K562 (cell line): ENCODE measurements around the gene SLC36A2. TPM values are rescaled to one million over a fixed set of nuclear protein-coding genes. Genes with fewer than 3 reads are reported as not detected.

Source experiments
- ATAC-seq: fragments of 200-7000 bp; cut with Tn5 transposase; 3 replicates; pipeline ENCODE4 v1.9.1; 2020; ENCODE audit warnings: moderate library complexity
- BruUV-seq: library from RNA; stranded (reverse); fragments of 400-500 nt; replicated peaks from 2 replicates; lab custom pipeline; 2021; lab: Mats Ljungman, UMichigan
- CTCF ChIA-PET: fragments of 300-600 bp; formaldehyde crosslinking; extraction: SDS; loops from one replicate; lab custom pipeline; 2021; ENCODE audit warnings: low intra/inter-chr PET ratio; lab: Yijun Ruan, JAX
- POLR2A ChIA-PET: fragments of 300-600, 350-650 bp; sonication (Branson Sonifier 250); formaldehyde crosslinking; extraction: SDS; loops from one replicate; lab custom pipeline; 2021; ENCODE audit warnings: antibody characterized with exemption, inconsistent platforms; lab: Yijun Ruan, JAX
- DNase-seq, 4 experiments: peaks; one replicate each; pipeline versions ENCODE4 v3.0.0 to v3.0.0-alpha.2; 2011 to 2018; ENCODE audit warnings: low spot score in 3 of 4, mixed read lengths in 3 of 4; ENCODE audit errors: extremely low read depth in 1 of 4
- FAIRE-seq: peaks from 2 replicates; lab custom pipeline; 2011; peaks lifted over from hg19 to GRCh38; lab: Jason Lieb, UNC
- H2AFZ ChIP-seq: 2 replicates; pipeline ENCODE4 v1.6.0; 2011; ENCODE audit warnings: low read depth, low read length, control low read depth, inconsistent platforms
- H3K27ac ChIP-seq: fragments of 200-600 bp; 3 replicates; pipeline ENCODE4 v1.8.0; 2011; ENCODE audit warnings: low read depth, mild to moderate bottlenecking, control low read depth, inconsistent platforms, low read length, moderate library complexity, mixed read lengths; ENCODE audit errors: extremely low read depth
- H3K27me3 ChIP-seq, 2 experiments: fragments of 300-600 bp in 1 of 2; 2 replicates in 1 of 2; 3 replicates in 1 of 2; pipeline versions ENCODE4 v1.6.0 to v1.8.0; 2011; ENCODE audit warnings: inconsistent platforms in 2 of 2, low read length in 2 of 2, mild to moderate bottlenecking in 1 of 2, mixed read lengths in 1 of 2, moderate library complexity in 1 of 2; ENCODE audit not compliant: control insufficient read depth in 2 of 2, insufficient read depth in 2 of 2
- H3K36me3 ChIP-seq: fragments of 300-600 bp; 3 replicates; pipeline ENCODE4 v1.8.0; 2011; ENCODE audit warnings: mild to moderate bottlenecking, low read length, inconsistent platforms; ENCODE audit not compliant: control insufficient read depth, insufficient read depth
- H3K4me1 ChIP-seq, 2 experiments: fragments of 200-600 bp in 1 of 2; replicated peaks in 1 of 2; 2 replicates in 1 of 2; 3 replicates in 1 of 2; pipeline versions ENCODE4 v1.5.1 to v1.8.0; 2011; ENCODE audit warnings: inconsistent platforms in 2 of 2, low read length in 2 of 2, mild to moderate bottlenecking in 1 of 2, mixed read lengths in 1 of 2, moderate library complexity in 1 of 2; ENCODE audit not compliant: control insufficient read depth in 2 of 2, insufficient read depth in 2 of 2
- H3K4me2 ChIP-seq: 2 replicates; pipeline ENCODE4 v1.6.1; 2011; ENCODE audit warnings: low read length, control low read depth, inconsistent platforms, mixed read lengths; ENCODE audit not compliant: insufficient read depth
- H3K4me3 ChIP-seq: fragments of 200-600 bp; sonication (generic), shearing (Covaris generic); 2 replicates; pipeline ENCODE4 v1.5.1; 2016; ENCODE audit warnings: control low read depth, inconsistent platforms
- H3K79me2 ChIP-seq: fragments of 200-600 bp; 3 replicates; pipeline ENCODE4 v1.8.0; 2011; ENCODE audit warnings: low read length, inconsistent platforms; ENCODE audit not compliant: control insufficient read depth, insufficient read depth
- H3K9ac ChIP-seq, 2 experiments: 2 replicates each; pipeline versions ENCODE4 v1.6.0 to v1.6.1; 2011; ENCODE audit warnings: low read depth in 2 of 2, low read length in 2 of 2, control low read depth in 1 of 2, inconsistent platforms in 1 of 2, mild to moderate bottlenecking in 1 of 2, mixed read lengths in 1 of 2; ENCODE audit not compliant: insufficient read depth in 1 of 2
- H3K9me1 ChIP-seq: one replicate; pipeline ENCODE4 v1.6.0; 2011; ENCODE audit warnings: inconsistent platforms, mild to moderate bottlenecking, low read length, moderate library complexity; ENCODE audit not compliant: control insufficient read depth, insufficient read depth
- H3K9me3 ChIP-seq: replicated peaks from 2 replicates; pipeline ENCODE4 v1.5.1; 2011; ENCODE audit warnings: low read depth, low read length, inconsistent platforms; ENCODE audit not compliant: control insufficient read depth, insufficient read depth
- H4K20me1 ChIP-seq: replicated peaks from 2 replicates; pipeline ENCODE4 v1.6.1; 2011; ENCODE audit warnings: low read length, inconsistent platforms, mixed read lengths; ENCODE audit not compliant: control insufficient read depth, insufficient read depth
- ATF3 ChIP-seq, 2 experiments: fragments of 450-650 bp in 1 of 2; sonication (generic) in 1 of 2; formaldehyde crosslinking in 1 of 2; IDR thresholded peaks in 1 of 2; conservative IDR thresholded peaks in 1 of 2; 2 replicates each; pipeline versions ENCODE4 v1.6.1 to v1.8.1; 2016 to 2023; ENCODE audit warnings: mild to moderate bottlenecking in 2 of 2, moderate library complexity in 2 of 2, inconsistent platforms in 1 of 2, missing genetic modification reagents in 1 of 2
- CEBPB ChIP-seq: fragments of 450-650 bp; IDR thresholded peaks from 2 replicates; pipeline ENCODE4 v1.6.1; 2016; ENCODE audit warnings: missing genetic modification characterization, missing compliant biosample characterization
- CEBPG ChIP-seq, 3 experiments: fragments of 200-800 bp in 1 of 3; sonication (Bioruptor generic) in 1 of 3; sonication (generic) in 1 of 3; formaldehyde crosslinking in 1 of 3; IDR thresholded peaks in 2 of 3; conservative IDR thresholded peaks in 1 of 3; 2 replicates each; pipeline versions ENCODE4 v1.6.1 to v1.8.0; 2016 to 2022; ENCODE audit warnings: missing compliant biosample characterization in 2 of 3, missing genetic modification characterization in 2 of 3, mild to moderate bottlenecking in 1 of 3, missing genetic modification reagents in 1 of 3
- MAFK ChIP-seq: IDR thresholded peaks from 2 replicates; pipeline ENCODE4 v1.6.1; 2011; ENCODE audit warnings: low read length, improper control_type of control experiment
- PHF8 ChIP-seq: fragments of 200-600 bp; sonication (generic); IDR thresholded peaks from 2 replicates; pipeline ENCODE4 v1.6.1; 2012; ENCODE audit warnings: mixed run types, mild to moderate bottlenecking, inconsistent platforms, low read length, moderate library complexity, borderline replicate concordance
- PYGO2 ChIP-seq: fragments of 450-650 bp; IDR thresholded peaks from 2 replicates; pipeline ENCODE4 v1.6.1; 2016; ENCODE audit warnings: mild to moderate bottlenecking, missing genetic modification characterization, moderate library complexity, missing compliant biosample characterization
- SIN3A ChIP-seq, 2 experiments: fragments of 150-350 bp in 1 of 2; IDR thresholded peaks; 2 replicates each; pipeline ENCODE4 v1.6.1; 2011 to 2016; ENCODE audit warnings: borderline replicate concordance in 2 of 2, low read depth in 2 of 2, low read length in 2 of 2, mild to moderate bottlenecking in 2 of 2, moderate library complexity in 2 of 2; ENCODE audit not compliant: control insufficient read depth in 1 of 2
- ZFP1 ChIP-seq: fragments of 450-650 bp; formaldehyde crosslinking; IDR thresholded peaks from 2 replicates; pipeline ENCODE4 v1.4.0; 2020; ENCODE audit warnings: mild to moderate bottlenecking, mixed read lengths
- ZNF586 ChIP-seq: fragments of 450-650 bp; formaldehyde crosslinking; conservative IDR thresholded peaks from 2 replicates; pipeline ENCODE4 v1.4.0; 2020; ENCODE audit warnings: mild to moderate bottlenecking, moderate library complexity
- ZNF695 ChIP-seq: fragments of 450-650 bp; formaldehyde crosslinking; IDR thresholded peaks from 2 replicates; pipeline ENCODE4 v1.4.0; 2020; ENCODE audit warnings: mild to moderate bottlenecking, moderate library complexity
- ZNF699 ChIP-seq: fragments of 250-450 bp; sonication (Bioruptor Pico); IDR thresholded peaks from 2 replicates; pipeline ENCODE4 v1.8.0; 2021; ENCODE audit warnings: mild to moderate bottlenecking, moderate library complexity; ENCODE audit not compliant: insufficient replicate concordance
- WGBS: fragments of 100-300 bp; shearing (Covaris generic); methylation state at CpG from one replicate; pipeline ENCODE4 v1.1.6; 2016; ENCODE audit warnings: low coverage, mixed read lengths; ENCODE audit not compliant: insufficient coverage; ENCODE audit errors: missing lambda C conversion rate; 5-methylcytosine and 5-hydroxymethylcytosine counted together
- in situ Hi-C: fragments of 300-500 bp; cut with MboI; formaldehyde crosslinking; loops from 4 replicates; pipeline ENCODE4 v1.15.0; 2018; ENCODE audit warnings: inconsistent platforms, mixed read lengths
- intact Hi-C: fragments of 100-400 bp; cut with micrococcal nuclease; formaldehyde crosslinking; loops from 2 replicates; pipeline ENCODE4 v1.14.2; 2022
- polyA plus RNA-seq, 8 experiments: library from polyadenylated mRNA; depleted of rRNA in 4 of 8; stranded (reverse) in 5 of 8; unstranded in 3 of 8; fragments of >200 nt; fragmentation: Nextera tagmentation in 2 of 8; fragmentation: Illumina TruSeq in 1 of 8; extraction: Ambion mirVana in 2 of 8; extraction: Trizol in 1 of 8; gene quantifications; 2 replicates each; pipeline versions ENCODE4 v1.2.1 to v1.2.3, GENCODE V29; 2011 to 2014; ENCODE audit warnings: inconsistent platforms in 1 of 8, missing spikeins in 1 of 8
- total RNA-seq, 7 experiments: library from RNA; depleted of rRNA in 6 of 7; stranded (reverse); fragments of >200 nt in 6 of 7; fragmentation: Illumina TruSeq in 2 of 7; extraction: Trizol in 2 of 7; gene quantifications; 2 replicates each; pipeline versions ENCODE4 v1.2.1 to v1.2.3, GENCODE V29; 2011 to 2021; ENCODE audit warnings: low replicate concordance in 1 of 7
- TF ChIP-seq, protein P1 (sequence below): sonication (generic); formaldehyde crosslinking; IDR thresholded peaks from 2 replicates; pipeline ENCODE4 v1.8.1; 2022; ENCODE audit warnings: missing genetic modification reagents

SLC36A2 gene
- total and polyA plus RNA-seq, 9 of the 15 experiments (the other 6 are each of a cell fraction or from before 2014, with no cell fraction given), result not detected

DNA sequence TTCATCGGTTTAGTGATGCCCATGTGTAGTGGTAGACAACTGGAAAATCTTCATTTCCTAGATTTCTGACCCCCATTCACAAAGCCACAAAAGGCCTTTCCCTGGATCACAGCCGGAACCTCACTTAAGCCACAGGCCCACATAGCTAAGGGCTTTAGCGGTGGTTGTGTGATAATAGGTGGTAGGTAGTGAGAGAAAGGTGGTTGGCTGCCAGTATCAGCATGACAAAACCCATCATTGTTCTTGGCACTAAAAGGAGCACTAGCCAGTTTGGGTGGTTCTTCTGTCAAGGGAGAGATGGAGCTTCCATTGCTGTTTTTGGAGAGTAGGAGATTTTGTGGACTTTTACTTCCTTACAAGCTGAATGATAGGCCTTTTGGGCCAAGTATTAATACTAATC lies 9.7 kb upstream of the SLC36A2 start:
- Histone ChIP-seq H3K9me1 (no peaks in the 10 kb centered on the region), H3K27me3 (no peaks in the 10 kb centered on the region), H4K20me1 (no peaks in the 10 kb centered on the region), H3K79me2 (no peaks in the 10 kb centered on the region), H3K4me3 (no peak overlapping the region), H3K9me3 (no peaks in the 10 kb centered on the region), H3K9ac (no peak overlapping the region), H2AFZ (no peak overlapping the region), H3K36me3 (no peaks in the 10 kb centered on the region), H3K4me1 (no peaks in the 10 kb centered on the region), H3K27ac (no peak overlapping the region), H3K4me2 (no peak overlapping the region)
- CTCF ChIA-PET, result no interaction called here
- intact Hi-C loops (no loop called here), in situ Hi-C loops (no loop called here)
- TF ChIP-seq ZNF586 (CRISPR knock-in tag) (no peak), CEBPG (CRISPR knock-in tag; IDR thresholded peaks at IDR 0.05) (no peak), CEBPG (tag; conservative IDR thresholded peaks at IDR 0.05 in 1 of 2, IDR thresholded peaks at IDR 0.05 in 1 of 2) (no peak), PYGO2 (tag) (no peak)
- 0% methylated on average over 3 of the region's 3 CpGs for WGBS
- POLR2A ChIA-PET, result interaction anchor here (0.6 kb wide), 1 partner anchor 24 kb away, joined by 3 read pairs; no protein-coding TSS in a partner anchor
- DNase-seq (no peak), FAIRE-seq (peak; percentile 68), ATAC-seq (no peak)
- BruUV-seq, result no TSS peak

- intact Hi-C loops (no loop called here), in situ Hi-C loops (no loop called here)
- FAIRE-seq (no peak), ATAC-seq (no peak), DNase-seq (no peak)
- Histone ChIP-seq H3K4me1 (no peaks in the 10 kb centered on the region), H3K9ac (no peak overlapping the region), H3K79me2 (no peaks in the 10 kb centered on the region), H3K27ac (no peak overlapping the region), H2AFZ (no peak overlapping the region), H3K4me3 (no peak overlapping the region), H4K20me1 (no peaks in the 10 kb centered on the region), H3K36me3 (no peaks in the 10 kb centered on the region), H3K9me3 (no peaks in the 10 kb centered on the region), H3K4me2 (no peak overlapping the region), H3K9me1 (no peaks in the 10 kb centered on the region), H3K27me3 (peaks cover 0 to 8% of the 10 kb centered on the region in 2 experiments; a peak in 3 of 5 replicates)
- CTCF ChIA-PET, result interaction anchor here (0.6 kb wide), 1 partner anchor 85 kb away, joined by 3 read pairs; no protein-coding TSS in a partner anchor
- WGBS, result 0% methylated on average over 1 of the region's 1 CpG
- POLR2A ChIA-PET, result no interaction called here
- TF ChIP-seq ZNF695 (no peak), ZNF699 (no peak), SIN3A (IDR thresholded peaks at IDR 0.05; ENCODE audit: borderline replicate concordance in 2 of 2, control insufficient read depth in 1 of 2, low read depth in 2 of 2, low read length in 2 of 2) (no peak), ATF3 (IDR thresholded peaks at IDR 0.05) (peak; percentile 72), ATF3 (CRISPR knock-in tag; conservative IDR thresholded peaks at IDR 0.05) (no peak), ZFP1 (CRISPR knock-in tag) (no peak), MAFK (no peak), PHF8 (no peak), CEBPB (tag) (peak; percentile 67), CEBPG (CRISPR knock-in tag; IDR thresholded peaks at IDR 0.05) (no peak), CEBPG (tag; conservative IDR thresholded peaks at IDR 0.05 in 1 of 2, IDR thresholded peaks at IDR 0.05 in 1 of 2) (peak; percentile 59 to 71)
- TF ChIP-seq, protein P1, sequence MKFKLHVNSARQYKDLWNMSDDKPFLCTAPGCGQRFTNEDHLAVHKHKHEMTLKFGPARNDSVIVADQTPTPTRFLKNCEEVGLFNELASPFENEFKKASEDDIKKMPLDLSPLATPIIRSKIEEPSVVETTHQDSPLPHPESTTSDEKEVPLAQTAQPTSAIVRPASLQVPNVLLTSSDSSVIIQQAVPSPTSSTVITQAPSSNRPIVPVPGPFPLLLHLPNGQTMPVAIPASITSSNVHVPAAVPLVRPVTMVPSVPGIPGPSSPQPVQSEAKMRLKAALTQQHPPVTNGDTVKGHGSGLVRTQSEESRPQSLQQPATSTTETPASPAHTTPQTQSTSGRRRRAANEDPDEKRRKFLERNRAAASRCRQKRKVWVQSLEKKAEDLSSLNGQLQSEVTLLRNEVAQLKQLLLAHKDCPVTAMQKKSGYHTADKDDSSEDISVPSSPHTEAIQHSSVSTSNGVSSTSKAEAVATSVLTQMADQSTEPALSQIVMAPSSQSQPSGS (CRISPR knock-in tag), result no peak
- BruUV-seq, result no TSS peak
These were observed 4.3 kb upstream of the SLC36A2 start for GRCh38 chr5:151351671-151352070.
